Ramos (cell line): ENCODE measurements around the gene MKS1.

ENCODE experiments used
- in situ Hi-C: fragments of 300-500 bp; cut with MboI; formaldehyde crosslinking; loops from one replicate; pipeline ENCODE4 v1.14.3; 2022; ENCODE audit warnings: low sequenced_read_pairs; ENCODE audit not compliant: unreplicated experiment

Gene MKS1

DNA sequence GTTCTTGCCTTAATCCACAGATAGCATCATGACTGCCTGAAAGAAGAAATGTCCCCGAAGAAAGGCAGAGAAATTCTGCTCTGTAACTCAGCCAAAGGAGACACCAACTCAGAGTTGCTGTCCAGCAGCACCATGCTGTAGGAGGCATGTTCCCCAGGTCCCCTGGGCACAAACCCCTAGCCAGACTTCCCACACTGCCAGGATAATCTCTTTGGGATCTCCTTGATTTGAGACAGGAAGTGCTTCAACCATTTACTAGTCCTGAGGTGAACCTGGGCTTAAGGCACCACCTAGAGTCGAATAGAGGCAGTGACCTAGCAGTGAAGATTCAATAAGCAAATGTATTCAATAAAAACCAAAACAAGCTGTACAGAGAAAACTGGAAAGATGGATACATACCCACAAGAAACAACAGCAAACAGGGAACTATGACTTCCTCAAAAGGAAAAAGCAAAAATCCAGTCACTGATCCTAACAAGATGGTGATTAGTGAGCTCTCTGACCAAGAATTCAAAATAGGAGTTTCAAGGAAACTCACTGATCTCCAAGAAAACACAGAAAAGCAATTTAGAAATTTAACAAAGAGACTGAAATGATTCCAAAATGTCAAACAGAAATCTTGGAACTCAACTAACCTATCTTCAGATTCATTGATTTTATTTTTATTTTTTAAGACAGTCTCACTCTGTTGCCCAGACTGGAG lies 46.5 kb downstream of the MKS1 start:
- in situ Hi-C loops, result no loop called here

GRCh38 chr17:58170622-58171021 lies 48.4 kb downstream of the MKS1 start:
- in situ Hi-C loops, result no loop called here

GRCh38 chr17:58166682-58167081 lies 52.4 kb downstream of the MKS1 start, which contains the start of gene OR4D2:
TSS of gene OR4D2 (plus strand) at chr17:58166982. CDS start at chr17:58169656, 2,674 bp downstream.
- in situ Hi-C loops, result no loop called here

- in situ Hi-C loops, result no loop called here
Observed at GRCh38 chr17:58165981-58166380, 53.1 kb downstream of the MKS1 start.

DNA sequence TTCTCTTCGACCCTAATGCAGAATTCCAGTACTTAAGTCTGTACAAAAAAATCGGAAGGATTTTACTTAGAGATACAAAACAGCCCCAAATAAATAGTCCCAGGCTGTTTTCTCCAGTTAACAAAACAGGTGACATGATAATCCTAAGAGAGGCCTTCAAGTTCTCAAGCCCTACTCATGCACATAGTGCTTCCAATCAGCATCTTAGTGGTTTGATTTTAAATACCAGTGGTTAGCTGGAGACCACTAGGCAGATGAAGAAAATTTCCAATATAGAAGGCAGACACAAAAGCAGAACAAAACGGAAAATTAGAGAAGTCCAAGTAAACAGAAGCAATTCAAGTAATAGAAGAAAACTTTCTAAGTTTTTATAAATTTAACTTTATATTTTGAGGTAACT lies 57.5 kb downstream of the MKS1 start:
- in situ Hi-C loops, result no loop called here

- in situ Hi-C loops, result no loop called here
Observed at GRCh38 chr17:58158181-58158580, 60.9 kb downstream of the MKS1 start.

DNA sequence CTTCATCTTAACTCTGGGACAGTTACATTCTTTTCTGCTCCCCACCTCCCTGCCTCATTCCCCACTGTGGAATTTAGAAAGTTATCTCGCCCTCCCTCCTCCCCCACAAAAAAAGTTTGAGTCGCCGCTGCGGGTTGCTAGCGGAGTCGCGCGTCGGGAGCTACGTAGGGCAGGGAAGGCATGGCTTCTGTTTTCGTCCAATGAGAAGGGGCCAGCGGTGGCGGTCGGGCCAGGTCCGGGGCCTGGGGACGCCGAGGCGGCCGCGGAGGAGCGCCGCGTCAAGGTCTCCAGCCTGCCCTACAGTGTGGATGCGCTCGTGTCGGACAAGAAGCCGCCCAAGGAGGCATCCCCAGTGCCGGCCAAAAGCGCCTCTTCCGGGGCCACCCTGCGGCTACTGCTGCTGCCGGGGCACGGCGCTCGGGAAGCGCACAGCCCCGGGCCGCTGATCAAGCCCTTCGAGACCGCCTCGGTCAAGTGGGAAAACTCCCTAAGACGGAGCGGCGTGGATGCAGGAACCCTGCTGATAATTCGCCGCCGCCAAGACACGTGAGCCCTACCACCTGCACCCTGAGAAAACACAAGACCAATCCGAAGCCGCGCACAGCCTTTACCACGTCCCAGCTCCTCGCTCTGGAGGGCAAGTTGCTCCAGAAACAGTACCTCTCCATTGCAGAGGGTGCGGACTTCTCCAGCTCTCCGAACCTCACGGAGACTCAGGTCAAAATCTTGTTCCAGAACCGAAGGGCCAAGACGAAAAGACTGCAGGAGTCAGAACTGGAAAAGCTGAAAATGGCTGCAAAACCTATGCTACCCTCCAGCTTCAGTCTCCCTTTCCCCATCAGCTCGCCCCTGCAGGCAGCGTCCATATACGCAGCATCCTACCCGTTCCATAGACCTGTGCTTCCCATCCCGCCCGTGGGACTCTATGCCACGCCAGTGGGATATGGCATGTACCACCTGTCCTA lies 61.9 kb downstream of the MKS1 start:
- in situ Hi-C loops, result no loop called here
